Urinary bladder (tissue), 4 donors: ENCODE measurements around the gene TUG1. TPM values are rescaled to one million over a fixed set of nuclear protein-coding genes. Genes with fewer than 3 reads are reported as not detected.

Experiments
- DNase-seq: peaks from one replicate; pipeline ENCODE4 v3.0.0-alpha.2; 2015; ENCODE audit errors: extremely low spot score
- H3K27ac ChIP-seq: one replicate; pipeline ENCODE4 v1.5.1; 2013; ENCODE audit warnings: low read depth, mild to moderate bottlenecking, moderate library complexity
- H3K36me3 ChIP-seq: one replicate; pipeline ENCODE4 v1.6.1; 2013; ENCODE audit warnings: mild to moderate bottlenecking, moderate library complexity; ENCODE audit not compliant: insufficient read depth
- H3K4me1 ChIP-seq: one replicate; pipeline ENCODE4 v1.6.1; 2013; ENCODE audit warnings: mild to moderate bottlenecking, moderate library complexity; ENCODE audit not compliant: insufficient read depth
- H3K4me3 ChIP-seq: one replicate; pipeline ENCODE4 v1.5.1; 2013; ENCODE audit warnings: low read depth, low read length
- WGBS: extraction: QIAGEN DNeasy Blood & Tissue Kit; methylation state at CpG from one replicate; pipeline ENCODE4 v1.1.7; 2013; 5-methylcytosine and 5-hydroxymethylcytosine counted together
- polyA plus RNA-seq: library from polyadenylated mRNA; stranded (reverse); fragments of 200-250 nt; gene quantifications from one replicate; pipeline ENCODE4 v1.2.3, GENCODE V29; 2013
- total RNA-seq: library from RNA; depleted of rRNA; stranded (reverse); fragments of >200 nt; gene quantifications from one replicate; pipeline ENCODE4 v1.2.3, GENCODE V29; 2014
- donor health status: healthy with polysubstance abuse.
- donor health status: healthy.

The TUG1 gene
- total and polyA plus RNA-seq, 2 donors = 48.7 to 120 TPM

DNA sequence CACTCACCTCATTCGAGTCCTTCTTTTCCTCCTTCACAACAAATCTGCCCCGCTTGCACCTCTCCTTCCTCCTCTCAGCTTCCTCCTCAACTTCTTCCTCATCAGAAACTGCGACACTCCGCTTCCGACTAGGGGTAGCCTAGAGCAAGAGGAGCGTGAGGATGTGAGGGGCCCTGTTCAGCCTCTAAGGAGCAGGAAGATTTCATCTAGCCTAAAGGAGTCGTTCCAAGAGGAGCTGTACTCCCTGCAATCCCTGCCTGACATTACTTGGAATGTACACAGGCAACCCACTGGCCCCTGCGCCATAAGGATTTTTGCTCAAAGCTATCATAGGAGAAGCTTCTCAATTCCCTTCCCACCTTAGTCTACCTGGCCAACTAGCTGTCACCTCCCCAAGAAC is 35.0 kb upstream of the TUG1 start:
- Histone ChIP-seq H3K36me3 (peaks cover 13% of the 10 kb centered on the region), H3K4me1 (no peaks in the 10 kb centered on the region), H3K27ac (no peak overlapping the region), H3K4me3 (no peak overlapping the region)
- 94% methylated on average over 8 of the region's 8 CpGs for WGBS
- DNase-seq = no peak

DNA sequence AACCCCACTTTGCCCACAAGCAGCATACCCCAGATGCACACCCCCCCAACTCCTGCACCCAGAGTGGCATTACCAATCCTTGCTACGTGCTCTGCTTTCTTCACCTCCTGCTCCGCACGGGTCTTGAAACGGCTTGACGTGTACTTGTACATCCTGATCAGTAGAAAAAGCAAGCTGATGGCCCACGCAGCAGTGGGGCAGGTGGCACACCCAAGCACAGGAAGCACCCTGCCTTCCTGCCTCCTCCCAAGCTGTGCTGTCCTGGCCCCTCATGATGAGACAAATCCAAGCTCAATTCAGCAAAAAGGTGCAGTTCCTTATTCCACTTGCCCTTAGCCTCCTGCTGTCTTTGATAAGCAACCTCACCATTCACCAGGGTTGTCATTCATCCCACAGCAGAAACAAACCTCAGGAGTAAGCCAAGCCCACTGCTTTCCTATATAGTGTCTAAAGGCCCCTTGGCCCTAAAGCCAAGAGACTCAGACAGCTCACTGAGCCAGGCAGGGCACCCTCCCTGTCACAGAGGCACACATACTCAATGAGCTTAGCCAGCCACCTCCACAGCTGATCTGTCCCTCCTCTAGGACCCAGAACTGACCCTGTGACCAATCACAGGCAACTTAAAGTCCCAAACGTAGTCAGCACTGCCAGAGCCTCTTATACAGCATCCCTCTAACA is 28.2 kb upstream of the TUG1 start:
- WGBS = 90% methylated on average over 7 of the region's 7 CpGs
- Histone ChIP-seq H3K36me3 (peaks cover 6% of the 10 kb centered on the region), H3K27ac (no peak overlapping the region), H3K4me3 (no peak overlapping the region), H3K4me1 (no peaks in the 10 kb centered on the region)
- no peak for DNase-seq

DNA sequence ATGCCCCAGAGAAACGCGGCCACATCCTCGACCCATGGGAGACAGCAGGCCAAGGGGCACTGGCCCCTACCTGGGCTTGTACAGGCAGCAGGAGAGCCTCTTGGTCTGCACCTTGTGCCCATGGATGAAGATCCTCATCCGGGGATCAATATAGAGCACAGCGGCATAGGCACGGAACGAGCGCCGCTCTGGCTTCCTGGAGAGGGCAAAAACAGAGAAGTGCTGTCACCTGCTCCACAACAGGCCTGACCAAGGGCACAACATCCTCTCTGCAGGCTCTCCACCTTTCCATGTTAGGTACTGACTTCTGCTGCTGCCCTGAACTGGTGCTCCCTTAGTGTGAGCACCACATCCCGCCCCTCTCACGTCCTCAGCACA is 27.7 kb upstream of the TUG1 start:
- WGBS = 93% methylated on average over 11 of the region's 11 CpGs
- Histone ChIP-seq H3K4me3 (no peak overlapping the region), H3K27ac (no peak overlapping the region), H3K36me3 (peaks cover 6% of the 10 kb centered on the region), H3K4me1 (no peaks in the 10 kb centered on the region)
- DNase-seq = no peak

DNA sequence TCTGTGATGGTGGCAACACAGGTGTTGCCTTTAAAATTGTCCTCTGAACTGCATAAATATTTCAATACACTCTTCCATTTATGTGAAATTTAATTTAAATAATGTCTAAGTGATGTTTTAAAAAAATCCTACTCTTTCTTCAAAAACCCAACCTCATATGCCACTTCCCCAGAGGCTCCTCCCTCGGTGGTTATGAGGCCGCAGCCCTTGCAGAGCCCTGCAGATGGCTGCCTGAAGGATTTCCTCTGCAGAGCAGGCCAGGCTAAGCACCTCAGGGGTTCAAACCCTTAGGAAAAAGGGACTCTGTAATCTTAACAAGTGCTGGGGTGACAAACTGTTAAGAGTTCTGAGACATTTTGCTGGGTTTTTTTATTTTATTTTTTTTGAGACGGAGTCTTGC is 25.7 kb upstream of the TUG1 start:
- WGBS = 72% methylated on average over 3 of the region's 3 CpGs
- DNase-seq = no peak
- Histone ChIP-seq H3K4me3 (no peak overlapping the region), H3K36me3 (peaks cover 2% of the 10 kb centered on the region), H3K27ac (no peak overlapping the region), H3K4me1 (no peaks in the 10 kb centered on the region)

DNA sequence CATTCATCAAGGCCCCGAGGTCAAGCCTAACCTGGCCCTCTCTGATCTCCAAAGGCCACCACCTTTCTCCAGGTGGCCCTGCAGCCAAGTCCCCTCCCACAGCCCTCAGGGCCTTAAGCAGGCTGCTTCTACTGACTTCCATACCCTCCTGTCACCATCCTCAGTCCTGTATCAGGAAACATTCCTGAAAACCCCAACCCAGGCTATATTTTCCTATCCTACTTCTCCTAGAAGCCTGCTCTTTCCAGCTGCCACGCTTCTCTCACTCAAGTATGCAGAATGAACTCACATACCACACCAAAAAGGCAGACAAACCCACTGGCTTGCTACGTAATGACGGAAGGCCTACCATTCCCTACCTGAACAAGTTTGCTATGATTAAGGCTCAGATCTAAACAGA is 24.1 kb upstream of the TUG1 start:
- WGBS = 97% methylated on average over 4 of the region's 4 CpGs
- Histone ChIP-seq H3K4me1 (no peaks in the 10 kb centered on the region), H3K36me3 (peaks cover 2% of the 10 kb centered on the region)

DNA sequence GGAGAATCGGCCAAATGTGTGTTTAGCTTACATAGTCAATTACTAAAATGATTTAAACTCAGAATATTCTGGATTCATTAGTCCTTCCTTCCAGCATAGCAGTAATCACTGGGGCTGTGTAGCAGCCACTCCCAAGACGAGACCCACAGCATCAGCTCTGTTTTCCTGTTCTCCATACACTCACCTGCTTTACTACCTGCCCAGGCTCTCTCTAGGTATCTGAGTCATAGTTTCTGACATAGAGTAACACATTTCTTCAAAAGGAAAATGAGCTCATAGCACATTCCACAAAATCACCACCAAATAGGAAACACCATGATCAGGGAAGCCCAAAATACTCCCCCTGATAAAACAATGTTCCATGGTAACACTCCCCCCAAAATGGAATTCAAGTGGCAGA is 23.4 kb upstream of the TUG1 start:
- Histone ChIP-seq H3K4me1 (no peaks in the 10 kb centered on the region), H3K4me3 (no peak overlapping the region), H3K27ac (no peak overlapping the region), H3K36me3 (peaks cover 2% of the 10 kb centered on the region)
- no peak for DNase-seq
- 90% methylated on average over 2 of the region's 2 CpGs for WGBS

More for the DNA sequence above, 24.1 kb upstream of the TUG1 start:
- DNase-seq = no peak
- Histone ChIP-seq H3K4me3 (no peak overlapping the region), H3K27ac (no peak overlapping the region)

DNA sequence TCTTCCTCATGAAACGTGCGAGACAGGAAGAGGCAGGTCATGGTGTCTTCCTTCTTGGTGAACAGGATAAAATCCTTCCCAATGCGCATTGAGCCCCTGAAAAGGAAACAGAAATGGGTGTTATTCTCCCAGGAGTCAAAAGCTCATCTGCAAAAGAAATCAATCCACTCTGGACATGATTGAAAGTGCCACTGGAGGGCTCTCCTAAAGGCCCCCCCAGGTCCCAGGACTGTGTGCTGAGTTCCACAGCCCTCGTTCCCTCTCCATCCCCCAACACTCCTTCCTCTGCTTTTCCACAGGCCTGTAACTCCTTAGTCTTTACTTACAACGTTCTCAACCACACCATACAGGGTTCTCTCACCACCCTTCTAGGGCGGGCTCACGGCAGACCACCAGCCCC is 22.7 kb upstream of the TUG1 start:
- Histone ChIP-seq H3K27ac (no peak overlapping the region), H3K36me3 (no peaks in the 10 kb centered on the region), H3K4me3 (no peak overlapping the region), H3K4me1 (no peaks in the 10 kb centered on the region)
- no peak for DNase-seq
- 73% methylated on average over 7 of the region's 7 CpGs for WGBS

DNA sequence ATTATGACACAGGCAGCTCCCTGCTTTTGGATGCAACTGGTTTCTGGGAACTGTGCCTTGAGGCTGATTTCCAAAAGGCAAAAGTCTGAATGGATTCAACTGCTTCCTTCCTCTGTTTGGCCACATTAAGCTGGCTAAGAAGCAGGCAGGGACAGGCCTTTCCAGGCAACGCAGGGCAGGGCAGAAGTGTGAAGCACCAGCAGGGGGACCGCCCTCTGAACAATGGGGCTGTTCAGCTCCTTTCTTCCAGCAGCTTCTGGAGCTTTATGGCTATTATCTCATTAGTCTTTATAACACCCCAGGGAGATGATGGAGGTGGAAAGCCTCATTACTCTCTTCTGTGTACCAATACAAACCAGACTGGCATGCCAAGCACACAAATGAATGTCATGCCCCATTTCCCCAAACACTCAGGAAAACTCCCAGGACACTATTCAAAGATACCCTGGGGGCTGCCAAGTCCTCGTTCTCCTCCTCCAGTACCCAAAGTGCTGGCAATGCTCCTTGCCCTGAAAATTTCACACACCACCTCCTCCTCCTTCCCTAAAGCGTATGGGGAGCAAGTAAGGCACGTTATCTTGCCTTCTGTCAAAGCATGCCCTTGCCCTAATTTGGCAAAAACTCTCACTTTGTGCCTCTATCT is 21.8 kb upstream of the TUG1 start:
- no peak for DNase-seq
- no peak overlapping the region for H3K27ac ChIP-seq
- no peaks in the 10 kb centered on the region for H3K36me3 ChIP-seq
- H3K4me3 ChIP-seq = no peak overlapping the region
- 43% methylated on average over 5 of the region's 5 CpGs for WGBS
- no peaks in the 10 kb centered on the region for H3K4me1 ChIP-seq

DNA sequence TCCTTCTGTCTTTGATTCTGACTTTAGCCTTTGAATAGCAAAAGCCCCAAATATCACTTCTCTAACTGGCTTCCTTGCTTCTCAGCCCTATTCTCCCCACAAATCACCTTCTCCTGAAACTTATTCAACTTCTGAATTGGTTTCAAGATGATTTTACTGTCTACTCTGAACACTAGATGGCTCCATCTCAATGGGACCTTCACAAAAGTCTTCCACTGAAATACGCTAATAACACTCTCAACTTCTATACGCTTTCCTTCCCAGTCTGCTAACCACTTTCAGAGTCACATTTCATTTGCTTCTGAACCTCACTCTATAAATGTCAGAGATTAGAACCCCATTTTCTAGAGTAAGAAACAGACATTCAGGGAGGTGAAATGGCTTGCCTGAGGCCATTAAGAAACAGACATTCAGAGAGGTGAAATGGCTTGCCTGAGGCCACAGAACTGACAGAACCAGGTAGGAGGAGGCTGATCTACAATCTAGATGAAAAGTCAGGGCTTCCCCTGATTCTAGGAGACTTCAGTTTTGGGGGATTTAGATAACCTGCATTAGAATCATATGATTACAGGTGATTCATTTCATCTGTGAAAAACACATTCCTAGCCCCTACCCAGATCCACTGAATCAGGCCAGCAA is 21.1 kb upstream of the TUG1 start:
- Histone ChIP-seq H3K4me1 (no peaks in the 10 kb centered on the region), H3K36me3 (no peaks in the 10 kb centered on the region), H3K27ac (peak overlapping the region; percentile 3), H3K4me3 (no peak overlapping the region)
- no peak for DNase-seq
- 6% methylated on average over 2 of the region's 2 CpGs for WGBS

DNA sequence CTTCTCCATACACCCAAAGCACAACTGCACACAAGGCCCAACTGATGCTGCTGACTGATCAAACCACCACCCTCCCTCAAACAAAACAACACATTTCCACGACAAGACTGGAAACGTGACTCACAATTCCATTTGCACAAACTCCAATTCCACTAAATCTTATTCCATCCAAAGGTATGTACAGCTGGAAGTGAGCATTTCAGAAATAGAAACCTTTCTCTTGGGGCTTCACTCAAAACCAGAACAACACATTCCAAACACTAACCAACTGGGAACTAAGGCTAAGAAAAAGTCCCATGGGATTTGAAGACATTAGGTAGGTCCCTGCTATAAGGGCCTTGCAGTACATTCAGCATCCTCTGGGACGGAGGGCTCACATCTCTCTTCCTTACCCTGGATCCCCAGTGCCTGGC is 20.1 kb upstream of the TUG1 start:
- no peaks in the 10 kb centered on the region for H3K4me1 ChIP-seq
- WGBS = 28% methylated on average over 3 of the region's 3 CpGs
- no peak overlapping the region for H3K27ac ChIP-seq
- H3K4me3 ChIP-seq = no peak overlapping the region
- H3K36me3 ChIP-seq = no peaks in the 10 kb centered on the region
- DNase-seq = no peak

DNA sequence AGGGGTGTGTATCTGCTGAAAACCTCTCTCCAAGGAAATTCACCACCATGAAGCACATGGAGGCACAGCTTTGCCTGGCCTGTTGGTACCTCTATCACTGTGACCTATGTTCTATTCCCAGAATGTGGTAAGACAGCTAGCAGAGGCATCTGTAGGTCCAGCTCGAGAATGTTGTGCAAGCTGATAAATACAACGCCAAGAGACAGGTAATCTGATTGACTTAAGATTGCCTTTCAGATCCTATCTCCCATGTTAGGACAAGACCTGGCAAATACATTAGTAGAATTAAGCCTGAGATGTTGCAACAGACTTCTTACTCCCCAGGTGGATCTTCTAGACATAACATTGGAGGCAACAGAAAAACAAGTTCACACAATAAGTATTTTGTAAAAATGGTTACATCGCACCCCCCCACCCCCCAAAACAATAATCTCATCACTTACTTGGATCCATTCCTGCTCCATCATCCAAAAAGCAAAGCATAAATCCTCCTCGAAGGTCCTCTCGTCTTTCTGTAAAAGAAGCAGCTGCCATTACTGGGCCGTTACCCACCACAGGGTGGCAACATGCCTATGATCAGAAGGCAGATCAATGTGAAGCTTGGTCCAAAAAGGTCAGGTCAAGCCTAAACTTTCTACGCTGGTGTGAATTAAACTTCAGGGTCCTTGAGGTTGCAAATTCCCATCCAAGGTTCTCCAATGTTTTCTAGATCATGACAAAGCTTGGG is 19.0 kb upstream of the TUG1 start:
- Histone ChIP-seq H3K4me3 (no peak overlapping the region), H3K4me1 (no peaks in the 10 kb centered on the region), H3K27ac (no peak overlapping the region), H3K36me3 (no peaks in the 10 kb centered on the region)
- DNase-seq = no peak
- 70% methylated on average over 7 of the region's 7 CpGs for WGBS

DNA sequence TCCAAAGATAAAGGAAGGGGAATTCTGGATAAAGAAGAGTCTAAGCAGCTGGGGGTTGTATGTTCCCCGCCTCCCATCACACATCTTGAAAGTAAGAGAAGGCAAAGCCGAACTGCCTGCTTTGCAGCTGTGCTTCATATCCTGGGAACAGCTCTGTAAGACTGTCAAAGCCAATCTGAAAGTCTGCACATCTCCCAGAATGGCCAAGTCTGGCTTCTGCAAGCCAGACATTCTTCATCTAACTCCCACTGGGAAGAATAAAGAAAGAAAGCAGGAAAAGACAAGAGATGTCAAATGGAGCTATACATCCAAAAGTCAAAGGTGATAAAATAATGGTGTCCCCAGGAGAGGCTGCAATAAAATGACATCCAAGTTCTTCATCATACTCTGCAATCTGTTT is 15.9 kb upstream of the TUG1 start:
- no peaks in the 10 kb centered on the region for H3K4me1 ChIP-seq
- no peaks in the 10 kb centered on the region for H3K36me3 ChIP-seq
- no peak overlapping the region for H3K27ac ChIP-seq
- no peak for DNase-seq
- no peak overlapping the region for H3K4me3 ChIP-seq
- 81% methylated on average over 2 of the region's 2 CpGs for WGBS

DNA sequence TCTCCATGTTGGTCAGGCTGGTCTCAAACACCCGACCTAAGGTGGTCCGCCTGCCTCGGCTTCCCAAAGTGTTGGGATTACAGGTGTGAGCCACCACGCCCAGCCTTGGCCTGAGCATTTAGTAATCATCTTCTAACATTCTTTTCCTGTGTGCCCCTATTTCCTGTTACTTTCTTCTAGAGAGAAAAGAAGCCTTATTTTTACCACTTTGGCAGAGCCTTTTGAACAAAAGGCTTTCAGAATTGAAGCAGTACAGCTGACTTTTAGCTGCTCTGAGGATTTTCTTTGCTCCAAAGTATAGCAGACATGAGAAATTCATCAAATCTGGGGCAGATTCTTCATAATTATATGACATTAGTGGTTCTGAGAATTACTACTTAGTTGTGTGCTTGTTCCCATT is 13.9 kb upstream of the TUG1 start:
- Histone ChIP-seq H3K27ac (no peak overlapping the region), H3K4me1 (no peaks in the 10 kb centered on the region), H3K36me3 (no peaks in the 10 kb centered on the region), H3K4me3 (no peak overlapping the region)
- DNase-seq = no peak
- 96% methylated on average over 4 of the region's 4 CpGs for WGBS

DNA sequence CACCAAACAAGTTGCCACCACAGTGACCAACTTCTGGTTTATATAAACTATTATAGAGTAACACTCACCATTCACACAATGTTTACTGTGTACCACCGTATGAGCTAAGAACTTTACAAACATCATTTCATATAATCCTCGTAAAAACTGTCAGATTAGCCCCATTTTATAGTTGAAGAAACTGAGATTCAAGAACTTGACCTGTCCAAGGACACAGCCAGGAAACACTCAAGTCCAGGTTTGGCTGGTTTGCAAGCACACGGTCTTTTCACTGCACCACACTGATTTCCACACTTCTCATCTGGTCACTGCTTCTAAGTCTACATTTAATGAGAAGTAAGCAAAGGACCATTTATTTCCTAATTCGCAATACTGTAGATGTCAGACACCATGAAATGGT is 4.2 kb upstream of the TUG1 start:
- no peak overlapping the region for H3K27ac ChIP-seq
- H3K36me3 ChIP-seq = no peaks in the 10 kb centered on the region
- 76% methylated on average over 4 of the region's 4 CpGs for WGBS
- DNase-seq = no peak
- H3K4me3 ChIP-seq = no peak overlapping the region
- H3K4me1 ChIP-seq = no peaks in the 10 kb centered on the region
